H1 (cell line): Measurements from ENCODE around the gene LSM7. TPM values are rescaled to one million over a fixed set of nuclear protein-coding genes. Genes with fewer than 3 reads are reported as not detected.

Source experiments
- CTCF ChIA-PET: fragments of 300-600 bp; sonication (Branson Sonifier 250); formaldehyde crosslinking; loops from one replicate; lab custom pipeline; 2021; ENCODE audit not compliant: partially characterized antibody; lab: Charles Lee
- POLR2A ChIA-PET: fragments of 300-600 bp; sonication (Branson Sonifier 250); formaldehyde crosslinking; loops from one replicate; lab custom pipeline; 2021; ENCODE audit warnings: inconsistent platforms; ENCODE audit not compliant: partially characterized antibody; lab: Charles Lee
- DNase-seq, 2 experiments: peaks; one replicate each; pipeline versions ENCODE4 v3.0.0 to v3.0.0-alpha.2; 2010 to 2022; ENCODE audit warnings: low spot score in 2 of 2, low read depth in 1 of 2, mixed read lengths in 1 of 2
- FAIRE-seq: peaks from 2 replicates; lab custom pipeline; 2011; peaks lifted over from hg19 to GRCh38; lab: Jason Lieb, UNC
- H2AFZ ChIP-seq: 2 replicates; pipeline ENCODE4 v1.8.1; 2012; ENCODE audit warnings: low read length, inconsistent platforms
- H2AK5ac ChIP-seq: 2 replicates; pipeline ENCODE4 v1.6.1; 2013; ENCODE audit warnings: low read depth, low read length
- H2BK120ac ChIP-seq: replicated peaks from 2 replicates; pipeline ENCODE3; 2013; ENCODE audit warnings: low read depth, low read length, inconsistent platforms
- H2BK12ac ChIP-seq: 2 replicates; pipeline ENCODE4 v1.6.1; 2013; ENCODE audit warnings: low read depth, low read length
- H2BK15ac ChIP-seq: 2 replicates; pipeline ENCODE4 v1.6.1; 2013; ENCODE audit warnings: low read length
- H2BK20ac ChIP-seq: 2 replicates; pipeline ENCODE4 v1.6.1; 2013; ENCODE audit warnings: low read length
- H2BK5ac ChIP-seq: 2 replicates; pipeline ENCODE4 v1.6.1; 2013; ENCODE audit warnings: low read depth, low read length
- H3K14ac ChIP-seq: 2 replicates; pipeline ENCODE4 v1.6.1; 2013; ENCODE audit warnings: inconsistent platforms; ENCODE audit not compliant: insufficient read length
- H3K18ac ChIP-seq: 2 replicates; pipeline ENCODE4 v1.6.1; 2013; ENCODE audit warnings: low read length; ENCODE audit errors: extremely low read depth
- H3K23ac ChIP-seq: 2 replicates; pipeline ENCODE4 v1.6.1; 2013; ENCODE audit warnings: inconsistent platforms; ENCODE audit not compliant: insufficient read length
- H3K23me2 ChIP-seq: 2 replicates; pipeline ENCODE4 v1.6.1; 2013; ENCODE audit warnings: low read depth, low read length
- H3K27ac ChIP-seq: 2 replicates; pipeline ENCODE4 v1.6.1; 2011; ENCODE audit warnings: low read depth, low read length, inconsistent platforms
- H3K27me3 ChIP-seq, 4 experiments: replicated peaks in 1 of 4; 1 replicate in 1 of 4; 2 replicates in 3 of 4; pipeline versions ENCODE4 v1.6.1 to v1.8.1; 2011 to 2013; ENCODE audit warnings: low read length in 3 of 4, mild to moderate bottlenecking in 3 of 4, inconsistent platforms in 2 of 4, mixed read lengths in 2 of 4, moderate library complexity in 1 of 4; ENCODE audit not compliant: control insufficient read depth in 3 of 4, insufficient read depth in 3 of 4; ENCODE audit errors: extremely low read depth in 1 of 4
- H3K36me3 ChIP-seq, 4 experiments: 2 replicates each; pipeline versions ENCODE4 v1.6.1 to v1.8.1; 2011 to 2013; ENCODE audit warnings: mild to moderate bottlenecking in 4 of 4, low read length in 3 of 4, moderate library complexity in 2 of 4, control low read depth in 1 of 4, inconsistent platforms in 1 of 4; ENCODE audit not compliant: insufficient read depth in 4 of 4, control insufficient read depth in 2 of 4
- H3K4ac ChIP-seq: replicated peaks from 2 replicates; pipeline ENCODE3; 2013; ENCODE audit warnings: low read length, low read depth, mixed read lengths, inconsistent platforms; ENCODE audit not compliant: insufficient read length
- H3K4me1 ChIP-seq, 4 experiments: replicated peaks in 1 of 4; 1 replicate in 1 of 4; 2 replicates in 3 of 4; pipeline versions ENCODE4 v1.6.1 to v1.8.1; 2011 to 2013; ENCODE audit warnings: low read length in 3 of 4, inconsistent platforms in 2 of 4, mixed read lengths in 1 of 4; ENCODE audit not compliant: insufficient read depth in 4 of 4, control insufficient read depth in 3 of 4
- H3K4me2 ChIP-seq, 2 experiments: 2 replicates each; pipeline versions ENCODE4 v1.6.1 to v1.8.1; 2011 to 2013; ENCODE audit warnings: low read depth in 2 of 2, low read length in 2 of 2, control low read depth in 1 of 2, inconsistent platforms in 1 of 2, mild to moderate bottlenecking in 1 of 2; ENCODE audit not compliant: insufficient read depth in 1 of 2
- H3K4me3 ChIP-seq, 4 experiments: fragments of 200-600, 300-600 bp in 1 of 4; sonication (generic), shearing (Covaris generic), sonication (Bioruptor Twin) in 1 of 4; 2 replicates each; pipeline versions ENCODE4 v1.5.1 to v1.8.1; 2011 to 2016; ENCODE audit warnings: low read length in 4 of 4, low read depth in 3 of 4, control low read depth in 2 of 4, inconsistent platforms in 2 of 4, mild to moderate bottlenecking in 2 of 4, mixed read lengths in 1 of 4, moderate library complexity in 1 of 4; ENCODE audit not compliant: insufficient read depth in 2 of 4; ENCODE audit errors: extremely low read depth in 1 of 4
- H3K56ac ChIP-seq: replicated peaks from 2 replicates; pipeline ENCODE3; 2013; ENCODE audit warnings: low read depth, mild to moderate bottlenecking, mixed read lengths, low read length, inconsistent platforms; ENCODE audit not compliant: insufficient read length
- H3K79me1 ChIP-seq: 2 replicates; pipeline ENCODE4 v1.6.1; 2013; ENCODE audit warnings: low read depth, low read length, control low read depth
- H3K79me2 ChIP-seq, 2 experiments: 2 replicates each; pipeline versions ENCODE4 v1.6.1 to v1.8.1; 2012 to 2013; ENCODE audit warnings: low read length in 2 of 2, mild to moderate bottlenecking in 2 of 2, inconsistent platforms in 1 of 2; ENCODE audit not compliant: insufficient read depth in 2 of 2, control insufficient read depth in 1 of 2
- H3K9ac ChIP-seq, 4 experiments: replicated peaks in 1 of 4; 1 replicate in 1 of 4; 2 replicates in 3 of 4; pipeline versions ENCODE4 v1.6.1 to v1.8.1; 2011 to 2013; ENCODE audit warnings: low read depth in 3 of 4, low read length in 3 of 4, control low read depth in 2 of 4, mild to moderate bottlenecking in 2 of 4, moderate library complexity in 2 of 4, inconsistent platforms in 1 of 4; ENCODE audit errors: extremely low read depth in 1 of 4
- H3K9me3 ChIP-seq, 2 experiments: 2 replicates each; pipeline versions ENCODE4 v1.6.1 to v1.8.1; 2012 to 2013; ENCODE audit warnings: mild to moderate bottlenecking in 2 of 2, moderate library complexity in 2 of 2, control low read depth in 1 of 2, inconsistent platforms in 1 of 2, low read depth in 1 of 2, low read length in 1 of 2, mixed read lengths in 1 of 2; ENCODE audit not compliant: insufficient read depth in 2 of 2
- H4K20me1 ChIP-seq, 2 experiments: replicated peaks in 1 of 2; 2 replicates each; pipeline versions ENCODE3 to v1.8.1; 2011 to 2013; ENCODE audit warnings: inconsistent platforms in 2 of 2, low read length in 2 of 2, mild to moderate bottlenecking in 1 of 2; ENCODE audit not compliant: insufficient read depth in 2 of 2, control insufficient read depth in 1 of 2
- H4K5ac ChIP-seq: 2 replicates; pipeline ENCODE4 v1.6.1; 2013; ENCODE audit warnings: low read length, low read depth, mixed read lengths, inconsistent platforms; ENCODE audit not compliant: insufficient read length
- H4K8ac ChIP-seq: 2 replicates; pipeline ENCODE4 v1.8.0; 2013; ENCODE audit warnings: mild to moderate bottlenecking, moderate library complexity, low read length, inconsistent platforms; ENCODE audit not compliant: insufficient read depth; ENCODE audit errors: extremely low read depth
- H4K91ac ChIP-seq: replicated peaks from 2 replicates; pipeline ENCODE3; 2013; ENCODE audit warnings: low read length, mixed read lengths, inconsistent platforms; ENCODE audit not compliant: insufficient read length
- CTCF ChIP-seq, 3 experiments: IDR thresholded peaks; 1 replicate in 2 of 3; 2 replicates in 1 of 3; pipeline versions ENCODE4 v1.5.1 to v1.6.1; 2011; ENCODE audit warnings: low read length in 3 of 3, mild to moderate bottlenecking in 3 of 3, inconsistent platforms in 2 of 3, low read depth in 1 of 3, moderate library complexity in 1 of 3; ENCODE audit not compliant: insufficient read depth in 1 of 3; ENCODE audit errors: control extremely low read depth in 1 of 3
- MAX ChIP-seq: IDR thresholded peaks from 2 replicates; pipeline ENCODE4 v1.6.1; 2012; ENCODE audit warnings: inconsistent platforms
- RAD21 ChIP-seq, 2 experiments: IDR thresholded peaks in 1 of 2; conservative IDR thresholded peaks in 1 of 2; 2 replicates each; pipeline ENCODE4 v1.6.1; 2011; ENCODE audit warnings: low read depth in 2 of 2, low read length in 2 of 2, improper control_type of control experiment in 1 of 2, inconsistent platforms in 1 of 2, mild to moderate bottlenecking in 1 of 2, moderate library complexity in 1 of 2
- WGBS, 2 experiments: shearing (Covaris generic) in 1 of 2; methylation state at CpG; one replicate each; pipeline versions ENCODE4 v1.1.6 to v1.1.7; 2013 to 2015; ENCODE audit warnings: low lambda C conversion rate in 2 of 2, mixed read lengths in 2 of 2, inconsistent platforms in 1 of 2, low coverage in 1 of 2, missing lambda C conversion rate in 1 of 2; ENCODE audit not compliant: insufficient replicate concordance in 2 of 2, insufficient coverage in 1 of 2, insufficient read length in 1 of 2; ENCODE audit errors: extremely low coverage in 1 of 2, missing lambda C conversion rate in 1 of 2; 5-methylcytosine and 5-hydroxymethylcytosine counted together
- polyA plus RNA-seq, 7 experiments: library from polyadenylated mRNA; depleted of rRNA in 3 of 7; stranded (reverse) in 5 of 7; unstranded in 2 of 7; fragments of >200 nt in 5 of 7; fragments of 200-250 nt in 2 of 7; gene quantifications; 1 replicate in 5 of 7; 2 replicates in 1 of 7; 4 replicates in 1 of 7; pipeline versions ENCODE4 v1.2.1 to v1.2.3, GENCODE V29; 2011 to 2013; ENCODE audit warnings: missing spikeins in 2 of 7, mixed read lengths in 2 of 7
- total RNA-seq: library from RNA; stranded (reverse); fragmentation: NEBNext Ultra II Directional; extraction: Animal tissue kit (Norgen Biotek cat#: 25700); gene quantifications from 2 replicates; pipeline ENCODE4 v1.2.1, GENCODE V29; 2021
- TF ChIP-seq, protein P1 (sequence below): IDR thresholded peaks from 2 replicates; pipeline ENCODE4 v1.6.1; 2012; ENCODE audit warnings: inconsistent platforms

Gene LSM7
- total and polyA plus RNA-seq, 2 of the 8 experiments (the other 6 are each of a cell fraction or from before 2014, with no cell fraction given), result 228 to 1,335 TPM

DNA sequence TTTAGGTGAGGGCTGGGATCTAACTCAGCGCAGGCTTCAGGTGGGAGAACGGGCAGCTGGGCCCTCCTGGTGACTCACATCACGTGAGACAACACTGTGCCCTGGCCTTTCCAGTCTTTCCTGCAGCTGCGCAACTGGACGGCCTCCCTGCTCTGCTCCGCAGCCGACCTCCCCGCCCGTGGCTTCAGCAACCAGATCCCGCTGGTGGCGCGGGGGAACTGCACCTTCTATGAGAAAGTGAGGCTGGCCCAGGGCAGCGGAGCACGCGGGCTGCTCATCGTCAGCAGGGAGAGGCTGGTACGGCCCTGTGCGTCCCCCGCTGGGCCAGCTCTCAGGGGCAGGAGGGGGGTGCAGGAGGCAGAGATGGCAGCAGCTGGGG, 8.9 kb upstream of the LSM7 start:
- no peak overlapping the region for H2BK120ac ChIP-seq
- no peak overlapping the region for H4K5ac ChIP-seq
- POLR2A ChIA-PET, result interaction anchor here (0.7 to 3.1 kb wide), 8 partner anchors 10 to 102 kb away, joined by 3 to 11 read pairs (median 4); partner anchors contain the start of genes LSM7, PLEKHJ1 and SPPL2B

More for the DNA sequence above, 8.9 kb upstream of the LSM7 start:
- Histone ChIP-seq H2AK5ac (no peak overlapping the region), H3K23ac (no peak overlapping the region), H3K14ac (no peak overlapping the region), H2BK20ac (no peak overlapping the region), H3K36me3 (peaks cover 2 to 23% (median 6%) of the 10 kb centered on the region in 4 experiments; a peak in 3 of 8 replicates), H3K23me2 (peaks cover 3% of the 10 kb centered on the region; the same call in 1 of the 2 replicates), H3K4me2 (no peak overlapping the region), H3K18ac (no peak overlapping the region), H4K8ac (peak overlapping the region; percentile 28), H3K27me3 (no peaks in the 10 kb centered on the region), H3K9ac (no peak overlapping the region), H2BK15ac (no peak overlapping the region), H4K91ac (no peak overlapping the region), H2BK12ac (no peak overlapping the region), H3K79me2 (peaks cover 9 to 36% of the 10 kb centered on the region in 2 experiments), H2BK5ac (0 out of 2 replicates have a peak overlapping the region, but pooled peaks have one; percentile 82), H3K4ac (no peak overlapping the region), H3K4me3 (no peak overlapping the region), H2AFZ (no peak overlapping the region), H3K56ac (no peak overlapping the region), H3K4me1 (peaks cover 0 to 9% (median 2%) of the 10 kb centered on the region in 4 experiments; a peak in 4 of 7 replicates), H3K27ac (no peak overlapping the region), H3K9me3 (peaks cover 0 to 5% of the 10 kb centered on the region in 2 experiments; a peak in 1 of 4 replicates), H3K79me1 (peaks cover 31% of the 10 kb centered on the region), H4K20me1 (peaks cover 10 to 32% of the 10 kb centered on the region in 2 experiments)
- peak in 1 of 2 experiments; percentile 77 for DNase-seq
- no peak for FAIRE-seq
- CTCF ChIA-PET, result interaction anchor here (1.0 to 1.6 kb wide), 8 partner anchors 9 to 299 kb away, joined by 3 to 6 read pairs (median 3); partner anchors contain the start of genes LSM7 and SPPL2B
- WGBS, 2 experiments, result 77% methylated on average over 18 of the region's 19 CpGs; no CpG with 5 or more reads in 1 of the 2 experiments
- TF ChIP-seq, protein P1, sequence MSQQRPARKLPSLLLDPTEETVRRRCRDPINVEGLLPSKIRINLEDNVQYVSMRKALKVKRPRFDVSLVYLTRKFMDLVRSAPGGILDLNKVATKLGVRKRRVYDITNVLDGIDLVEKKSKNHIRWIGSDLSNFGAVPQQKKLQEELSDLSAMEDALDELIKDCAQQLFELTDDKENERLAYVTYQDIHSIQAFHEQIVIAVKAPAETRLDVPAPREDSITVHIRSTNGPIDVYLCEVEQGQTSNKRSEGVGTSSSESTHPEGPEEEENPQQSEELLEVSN, result no peak
- TF ChIP-seq RAD21 (IDR thresholded peaks at IDR 0.05 in 1 of 2, conservative IDR thresholded peaks at IDR 0.05 in 1 of 2; ENCODE audit: low read depth in 2 of 2, low read length in 2 of 2) (peak; percentile 8 to 23; a peak in 2 of 4 replicates), MAX (peak; percentile 64; the same call in 1 of the 2 replicates), CTCF (IDR thresholded peaks at IDR 0.05; ENCODE audit: control extremely low read depth in 1 of 3, insufficient read depth in 1 of 3, low read depth in 1 of 3, low read length in 3 of 3) (peak in 2 of 3 experiments; percentile 43 to 46; a peak in 3 of 4 replicates)
